Astrocyte (in vitro differentiated cells and primary cell): ENCODE data around the gene CEP20. TPM values are rescaled to one million over a fixed set of nuclear protein-coding genes. Genes with fewer than 3 reads are reported as not detected.

Experiments used
- DNase-seq: peaks from one replicate; pipeline ENCODE4 v3.0.0-alpha.2; 2010; ENCODE audit warnings: low read depth
- FAIRE-seq: peaks from 2 replicates; lab custom pipeline; 2011; peaks lifted over from hg19 to GRCh38; lab: Jason Lieb, UNC
- H2AFZ ChIP-seq: 2 replicates; pipeline ENCODE4 v1.6.0; 2012; ENCODE audit warnings: low read depth, low read length, inconsistent platforms
- H3K27ac ChIP-seq: 2 replicates; pipeline ENCODE4 v1.5.1; 2011; ENCODE audit warnings: low read depth, low read length, inconsistent platforms
- H3K27me3 ChIP-seq: 2 replicates; pipeline ENCODE4 v1.6.0; 2011; ENCODE audit warnings: low read length, inconsistent platforms; ENCODE audit not compliant: insufficient read depth
- H3K36me3 ChIP-seq: 2 replicates; pipeline ENCODE4 v1.5.1; 2011; ENCODE audit warnings: low read length, inconsistent platforms; ENCODE audit not compliant: insufficient read depth
- H3K4me1 ChIP-seq: 2 replicates; pipeline ENCODE4 v1.5.1; 2011; ENCODE audit warnings: low read length, inconsistent platforms; ENCODE audit not compliant: insufficient read depth
- H3K4me2 ChIP-seq: 2 replicates; pipeline ENCODE4 v1.6.0; 2012; ENCODE audit warnings: low read length, inconsistent platforms
- H3K4me3 ChIP-seq: 2 replicates; pipeline ENCODE4 v1.5.1; 2011; ENCODE audit warnings: low read depth, mild to moderate bottlenecking, low read length, inconsistent platforms; ENCODE audit not compliant: insufficient read depth
- H3K79me2 ChIP-seq: 2 replicates; pipeline ENCODE4 v1.6.0; 2012; ENCODE audit warnings: mild to moderate bottlenecking, low read length, inconsistent platforms; ENCODE audit not compliant: insufficient read depth
- H3K9ac ChIP-seq: 2 replicates; pipeline ENCODE4 v1.6.0; 2012; ENCODE audit warnings: mild to moderate bottlenecking, low read length, inconsistent platforms
- H3K9me3 ChIP-seq: 2 replicates; pipeline ENCODE4 v1.5.1; 2012; ENCODE audit warnings: low read depth, mild to moderate bottlenecking, low read length, inconsistent platforms; ENCODE audit not compliant: insufficient read depth
- H4K20me1 ChIP-seq: 2 replicates; pipeline ENCODE4 v1.6.0; 2012; ENCODE audit warnings: low read length, inconsistent platforms; ENCODE audit not compliant: insufficient read depth
- H3K27ac Mint-ChIP-seq: one replicate; pipeline ENCODE4 v1.8.0; 2021; ENCODE audit warnings: mild to moderate bottlenecking, mixed read lengths; ENCODE audit not compliant: unreplicated experiment
- H3K27me3 Mint-ChIP-seq: one replicate; pipeline ENCODE4 v1.8.0; 2021; ENCODE audit warnings: low read depth, mixed read lengths; ENCODE audit not compliant: unreplicated experiment
- H3K36me3 Mint-ChIP-seq: one replicate; pipeline ENCODE4 v1.8.0; 2021; ENCODE audit warnings: low read depth, mixed read lengths; ENCODE audit not compliant: unreplicated experiment
- H3K4me1 Mint-ChIP-seq: one replicate; pipeline ENCODE4 v1.8.0; 2021; ENCODE audit warnings: low read depth, mixed read lengths; ENCODE audit not compliant: unreplicated experiment
- H3K4me3 Mint-ChIP-seq: one replicate; pipeline ENCODE4 v1.8.0; 2021; ENCODE audit warnings: mild to moderate bottlenecking, moderate library complexity, mixed read lengths; ENCODE audit not compliant: unreplicated experiment
- H3K9me3 Mint-ChIP-seq: one replicate; pipeline ENCODE4 v1.8.0; 2021; ENCODE audit warnings: mild to moderate bottlenecking, mixed read lengths; ENCODE audit not compliant: unreplicated experiment
- CTCF ChIP-seq: IDR thresholded peaks from 2 replicates; pipeline ENCODE4 v1.5.1; 2011; ENCODE audit warnings: low read depth, mild to moderate bottlenecking, inconsistent platforms, low read length, moderate library complexity; ENCODE audit not compliant: insufficient read depth
- EZH2 ChIP-seq: IDR thresholded peaks from 2 replicates; pipeline ENCODE4 v1.6.1; 2012; ENCODE audit warnings: mild to moderate bottlenecking, low read length, inconsistent platforms; ENCODE audit not compliant: insufficient read depth
- total RNA-seq: library from RNA; stranded (reverse); gene quantifications from 2 replicates; pipeline ENCODE4 v1.2.1, GENCODE V29; 2021

The CEP20 gene
- total RNA-seq, 1 donor from 2014 or later = 27.5 TPM

GRCh38 chr16:15856182-15856581, 32.2 kb downstream of the CEP20 start:
- H3K4me3 ChIP-seq = no peak overlapping the region
- no peak overlapping the region for H3K4me2 ChIP-seq
- FAIRE-seq = no peak
- H3K9me3 ChIP-seq = no peaks in the 10 kb centered on the region
- Mint-ChIP-seq H3K4me3 (no peak overlapping the region), H3K9me3 (peaks cover 3% of the 10 kb centered on the region), H3K4me1 (peaks cover 5% of the 10 kb centered on the region), H3K27ac (no peak overlapping the region), H3K27me3 (peaks cover 41% of the 10 kb centered on the region), H3K36me3 (no peaks in the 10 kb centered on the region)
- no peak overlapping the region for H2AFZ ChIP-seq
- no peaks in the 10 kb centered on the region for H4K20me1 ChIP-seq
- H3K79me2 ChIP-seq = no peaks in the 10 kb centered on the region
- no peaks in the 10 kb centered on the region for H3K4me1 ChIP-seq
- TF ChIP-seq EZH2 = no peak
- no peak for TF ChIP-seq CTCF
- no peak overlapping the region for H3K27ac ChIP-seq
- peaks cover 49% of the 10 kb centered on the region for H3K27me3 ChIP-seq
- DNase-seq = no peak
- no peak overlapping the region for H3K9ac ChIP-seq
- no peaks in the 10 kb centered on the region for H3K36me3 ChIP-seq

GRCh38 chr16:15855704-15856003, 32.7 kb downstream of the CEP20 start:
- Mint-ChIP-seq H3K27me3 (peaks cover 41% of the 10 kb centered on the region), H3K4me1 (peaks cover 5% of the 10 kb centered on the region), H3K27ac (no peak overlapping the region), H3K36me3 (no peaks in the 10 kb centered on the region), H3K4me3 (no peak overlapping the region), H3K9me3 (peaks cover 3% of the 10 kb centered on the region)
- FAIRE-seq = no peak
- H3K4me3 ChIP-seq = no peak overlapping the region
- TF ChIP-seq EZH2 (no peak), CTCF (no peak)
- no peaks in the 10 kb centered on the region for H3K9me3 ChIP-seq
- H3K79me2 ChIP-seq = no peaks in the 10 kb centered on the region
- no peak overlapping the region for H2AFZ ChIP-seq
- no peaks in the 10 kb centered on the region for H4K20me1 ChIP-seq
- H3K36me3 ChIP-seq = no peaks in the 10 kb centered on the region
- DNase-seq = no peak
- no peaks in the 10 kb centered on the region for H3K4me1 ChIP-seq
- no peak overlapping the region for H3K27ac ChIP-seq
- H3K9ac ChIP-seq = no peak overlapping the region
- H3K27me3 ChIP-seq = peaks cover 52% of the 10 kb centered on the region
- H3K4me2 ChIP-seq = no peak overlapping the region

GRCh38 chr16:15854906-15855703, 33.3 kb downstream of the CEP20 start:
- H3K9me3 ChIP-seq = no peaks in the 10 kb centered on the region
- Mint-ChIP-seq H3K4me3 (no peak overlapping the region), H3K4me1 (peaks cover 5% of the 10 kb centered on the region), H3K27ac (no peak overlapping the region), H3K9me3 (peaks cover 3% of the 10 kb centered on the region), H3K36me3 (no peaks in the 10 kb centered on the region), H3K27me3 (peaks cover 41% of the 10 kb centered on the region)
- no peaks in the 10 kb centered on the region for H3K79me2 ChIP-seq
- DNase-seq (no peak), FAIRE-seq (no peak)
- no peak overlapping the region for H3K4me3 ChIP-seq
- peaks cover 52% of the 10 kb centered on the region for H3K27me3 ChIP-seq
- no peak for TF ChIP-seq EZH2
- no peak for TF ChIP-seq CTCF
- H3K9ac ChIP-seq = no peak overlapping the region
- no peak overlapping the region for H2AFZ ChIP-seq
- H3K36me3 ChIP-seq = no peaks in the 10 kb centered on the region
- H3K4me1 ChIP-seq = no peaks in the 10 kb centered on the region
- no peaks in the 10 kb centered on the region for H4K20me1 ChIP-seq
- no peak overlapping the region for H3K27ac ChIP-seq
- no peak overlapping the region for H3K4me2 ChIP-seq
